Uterus (tissue), 4 donors: Measurements from ENCODE around the gene SND1. TPM values are rescaled to one million over a fixed set of nuclear protein-coding genes. Genes with fewer than 3 reads are reported as not detected.

ENCODE experiments used
- DNase-seq, 2 donors: peaks; one replicate each; pipeline ENCODE4 v3.0.0-alpha.2; 2019 to 2020
- H3K27ac ChIP-seq, 2 donors: fragments of 200-600 bp; sonication (generic); 1 replicate in 1 of 2; 2 replicates in 1 of 2; pipeline ENCODE4 v1.5.1; 2016 to 2018
- H3K27me3 ChIP-seq, 2 donors: fragments of 200-600 bp; sonication (generic); one replicate each; pipeline ENCODE4 v1.5.1; 2018 to 2019; ENCODE audit warnings: control low read depth in 1 of 2
- H3K36me3 ChIP-seq, 2 donors: fragments of 200-600 bp; sonication (generic); one replicate each; pipeline ENCODE4 v1.5.1; 2019; ENCODE audit warnings: control low read depth in 1 of 2
- H3K4me1 ChIP-seq, 2 donors: fragments of 200-600 bp; sonication (generic); one replicate each; pipeline ENCODE4 v1.5.1; 2018 to 2019; ENCODE audit warnings: control low read depth in 1 of 2
- H3K4me3 ChIP-seq, 2 donors: fragments of 200-600 bp; sonication (generic); 1 replicate in 1 of 2; 2 replicates in 1 of 2; pipeline ENCODE4 v1.5.1; 2018 to 2019; ENCODE audit warnings: mild to moderate bottlenecking in 1 of 2
- H3K9me3 ChIP-seq, 2 donors: fragments of 200-600 bp; sonication (generic); one replicate each; pipeline ENCODE4 v1.5.1; 2019; ENCODE audit warnings: control low read depth in 1 of 2
- POLR2A ChIP-seq, 2 donors: fragments of 450-650 bp; IDR thresholded peaks; one replicate each; pipeline ENCODE4 v1.6.1; 2016; ENCODE audit warnings: antibody characterized with exemption in 2 of 2, mild to moderate bottlenecking in 1 of 2, moderate library complexity in 1 of 2
- intact Hi-C: fragments of 100-400 bp; cut with DNase I; formaldehyde crosslinking; loops from one replicate; pipeline ENCODE4 v1.15.1; 2023; ENCODE audit warnings: low total_unique reads
- total RNA-seq, 4 donors: library from RNA; depleted of rRNA in 3 of 4; stranded (reverse); fragments of >200 nt in 3 of 4; gene quantifications; one replicate each; pipeline versions ENCODE4 v1.1.0 to v1.2.4, GENCODE V29; 2014 to 2023
- TF ChIP-seq, protein P1 (sequence below), 4 experiments: fragments of 200-600 bp in 2 of 4; fragments of 450-650 bp in 2 of 4; sonication (generic) in 2 of 4; IDR thresholded peaks; one replicate each; pipeline ENCODE4 v1.5.1; 2016 to 2019; ENCODE audit warnings: antibody characterized with exemption in 4 of 4, mild to moderate bottlenecking in 2 of 4, moderate library complexity in 1 of 4
- donor health status: DM: yes; HTN: yes; CAD: no.

SND1 gene
- total RNA-seq, 4 donors from 2014 or later = 54.8 to 192 (median 117) TPM

DNA sequence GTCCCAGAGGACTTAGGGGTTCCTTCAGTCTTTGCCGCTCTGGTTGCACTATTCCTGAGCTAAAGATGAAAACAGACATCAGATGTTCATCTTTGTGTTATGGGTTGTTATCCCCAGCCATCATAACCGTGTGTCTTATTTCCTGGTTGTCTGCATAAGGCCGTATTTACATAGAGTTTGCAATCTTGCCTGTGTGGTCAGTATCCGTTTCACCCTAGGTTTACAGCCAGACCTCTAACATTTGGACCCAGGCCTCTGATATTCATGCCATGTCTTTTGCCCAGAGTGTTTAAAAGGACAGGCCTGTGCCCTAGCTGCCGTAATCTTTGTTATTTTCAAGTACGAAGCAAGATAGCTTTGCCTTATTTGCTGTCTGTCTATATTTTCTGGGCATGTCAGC is 352.6 kb downstream of the SND1 start:
- no peak for DNase-seq
- Histone ChIP-seq H3K27me3 (no peaks in the 10 kb centered on the region), H3K27ac (no peak overlapping the region), H3K36me3 (no peaks in the 10 kb centered on the region), H3K4me1 (no peaks in the 10 kb centered on the region), H3K4me3 (no peak overlapping the region), H3K9me3 (no peaks in the 10 kb centered on the region)
- intact Hi-C loops = no loop called here
- TF ChIP-seq POLR2A (IDR thresholded peaks at IDR 0.05) = no peak
- TF ChIP-seq, protein P1, sequence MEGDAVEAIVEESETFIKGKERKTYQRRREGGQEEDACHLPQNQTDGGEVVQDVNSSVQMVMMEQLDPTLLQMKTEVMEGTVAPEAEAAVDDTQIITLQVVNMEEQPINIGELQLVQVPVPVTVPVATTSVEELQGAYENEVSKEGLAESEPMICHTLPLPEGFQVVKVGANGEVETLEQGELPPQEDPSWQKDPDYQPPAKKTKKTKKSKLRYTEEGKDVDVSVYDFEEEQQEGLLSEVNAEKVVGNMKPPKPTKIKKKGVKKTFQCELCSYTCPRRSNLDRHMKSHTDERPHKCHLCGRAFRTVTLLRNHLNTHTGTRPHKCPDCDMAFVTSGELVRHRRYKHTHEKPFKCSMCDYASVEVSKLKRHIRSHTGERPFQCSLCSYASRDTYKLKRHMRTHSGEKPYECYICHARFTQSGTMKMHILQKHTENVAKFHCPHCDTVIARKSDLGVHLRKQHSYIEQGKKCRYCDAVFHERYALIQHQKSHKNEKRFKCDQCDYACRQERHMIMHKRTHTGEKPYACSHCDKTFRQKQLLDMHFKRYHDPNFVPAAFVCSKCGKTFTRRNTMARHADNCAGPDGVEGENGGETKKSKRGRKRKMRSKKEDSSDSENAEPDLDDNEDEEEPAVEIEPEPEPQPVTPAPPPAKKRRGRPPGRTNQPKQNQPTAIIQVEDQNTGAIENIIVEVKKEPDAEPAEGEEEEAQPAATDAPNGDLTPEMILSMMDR (IDR thresholded peaks at IDR 0.05) = no peak

DNA sequence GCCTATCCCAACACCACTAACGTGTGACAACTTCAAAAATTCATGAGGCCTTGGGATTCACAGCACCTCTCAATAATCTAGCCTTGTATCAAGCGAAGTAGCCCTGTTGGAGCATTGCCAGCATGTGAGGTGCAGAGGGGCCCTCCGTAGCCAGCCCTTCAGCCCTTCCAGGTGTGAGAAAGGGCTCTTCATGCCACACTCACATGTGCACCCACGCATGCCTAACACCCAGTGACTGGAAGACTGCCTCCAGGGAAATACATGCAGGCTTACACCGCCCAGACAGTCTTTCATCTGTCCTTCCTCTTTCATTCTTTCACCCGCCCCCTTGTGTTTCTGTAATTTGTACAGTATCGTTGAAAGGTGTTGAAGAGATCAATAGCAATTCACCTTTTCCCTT is 353.1 kb downstream of the SND1 start:
- no peaks in the 10 kb centered on the region for H3K27me3 ChIP-seq
- DNase-seq = no peak
- H3K4me3 ChIP-seq = no peak overlapping the region
- no peak for TF ChIP-seq POLR2A (IDR thresholded peaks at IDR 0.05)
- TF ChIP-seq, protein P1 (IDR thresholded peaks at IDR 0.05) = no peak
- H3K4me1 ChIP-seq = no peaks in the 10 kb centered on the region
- no peaks in the 10 kb centered on the region for H3K9me3 ChIP-seq
- H3K27ac ChIP-seq = no peak overlapping the region
- intact Hi-C loops = no loop called here
- H3K36me3 ChIP-seq = no peaks in the 10 kb centered on the region

DNA sequence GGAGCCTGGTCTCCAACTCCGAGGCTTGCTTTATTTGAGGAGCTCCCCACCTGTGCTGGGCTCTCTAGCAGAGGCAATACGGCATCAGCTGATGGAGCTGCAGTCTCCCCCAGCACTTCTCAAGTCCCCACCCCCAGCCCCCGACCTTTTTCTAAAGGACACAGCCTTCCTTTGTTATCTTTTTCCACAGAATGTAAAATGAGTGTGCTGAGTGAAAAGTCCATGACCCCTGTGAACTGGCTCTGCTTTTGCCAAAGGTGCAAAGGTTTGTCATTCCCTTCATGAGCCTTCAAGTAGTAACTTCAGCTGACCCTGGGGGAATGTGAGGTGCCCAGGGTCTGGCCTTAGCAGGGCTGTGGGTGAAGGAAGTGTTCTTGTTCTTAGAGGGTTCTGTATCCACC is 353.8 kb downstream of the SND1 start:
- no peak for DNase-seq
- Histone ChIP-seq H3K36me3 (no peaks in the 10 kb centered on the region), H3K4me1 (no peaks in the 10 kb centered on the region), H3K4me3 (no peak overlapping the region), H3K27ac (no peak overlapping the region), H3K9me3 (no peaks in the 10 kb centered on the region), H3K27me3 (no peaks in the 10 kb centered on the region)
- intact Hi-C loops = no loop called here
- TF ChIP-seq, protein P1 (IDR thresholded peaks at IDR 0.05) = no peak
- TF ChIP-seq POLR2A (IDR thresholded peaks at IDR 0.05) = no peak

DNA sequence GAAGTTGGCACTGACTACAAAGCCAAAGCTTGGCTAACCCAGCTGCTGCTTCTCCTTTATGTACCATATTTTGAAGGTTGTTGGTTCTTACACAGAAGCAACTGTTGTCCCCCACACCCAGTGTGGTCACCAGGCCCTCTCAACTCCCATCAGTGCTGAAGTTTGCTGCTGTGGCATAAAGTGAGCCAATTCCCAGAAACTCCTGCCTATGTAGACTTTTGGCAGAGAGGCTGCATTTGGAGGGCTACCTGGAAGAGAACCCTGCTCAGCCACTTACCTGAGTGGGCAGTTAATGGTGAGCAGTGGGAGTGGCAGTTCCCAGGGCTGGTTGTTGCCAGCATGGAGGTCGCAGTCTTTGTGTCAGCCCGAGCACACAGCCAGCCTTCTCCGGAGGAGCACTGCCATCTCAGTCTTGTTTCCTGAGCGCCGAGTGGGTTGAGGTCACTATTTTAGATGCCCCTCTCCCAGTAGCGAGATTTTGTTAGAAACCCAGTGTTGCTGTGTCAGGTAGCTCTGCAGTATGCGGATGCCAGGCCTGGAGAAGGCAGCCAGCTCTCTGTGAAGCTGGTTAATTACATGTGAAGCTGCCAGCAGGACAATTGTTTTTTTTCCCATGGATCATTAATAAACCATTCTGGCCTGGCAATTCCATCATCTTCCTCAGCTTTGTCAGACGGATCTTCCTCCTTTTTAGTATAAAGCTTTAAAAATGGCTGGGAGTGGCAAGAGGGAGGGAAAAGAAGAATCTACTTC is 354.7 kb downstream of the SND1 start:
- no peaks in the 10 kb centered on the region for H3K4me1 ChIP-seq
- DNase-seq = no peak
- H3K4me3 ChIP-seq = no peak overlapping the region
- H3K9me3 ChIP-seq = no peaks in the 10 kb centered on the region
- TF ChIP-seq POLR2A (IDR thresholded peaks at IDR 0.05) = no peak
- TF ChIP-seq, protein P1 (IDR thresholded peaks at IDR 0.05) = no peak
- H3K27me3 ChIP-seq = no peaks in the 10 kb centered on the region
- intact Hi-C loops = no loop called here
- H3K36me3 ChIP-seq = no peaks in the 10 kb centered on the region
- H3K27ac ChIP-seq = no peak overlapping the region

DNA sequence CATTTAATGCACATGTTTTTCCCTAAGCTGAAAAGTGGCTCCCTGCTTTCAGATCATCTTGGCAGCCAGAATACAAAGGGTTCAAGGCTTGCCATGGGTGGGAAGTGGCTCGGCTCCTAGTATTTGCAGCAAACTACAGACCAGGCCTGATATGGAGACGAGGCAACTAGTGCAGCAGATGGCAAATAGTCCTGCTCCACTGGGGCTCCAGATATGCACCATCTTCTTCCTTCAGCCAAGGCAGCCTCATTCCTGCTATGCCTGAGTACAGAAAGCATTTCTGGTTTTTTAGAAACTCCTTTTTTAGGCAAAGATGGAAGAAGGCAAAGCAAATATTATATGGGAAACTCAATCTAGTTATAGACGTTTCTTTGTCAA is 355.3 kb downstream of the SND1 start:
- Histone ChIP-seq H3K4me3 (no peak overlapping the region), H3K36me3 (no peaks in the 10 kb centered on the region), H3K27me3 (no peaks in the 10 kb centered on the region), H3K4me1 (no peaks in the 10 kb centered on the region), H3K27ac (no peak overlapping the region), H3K9me3 (no peaks in the 10 kb centered on the region)
- TF ChIP-seq POLR2A (IDR thresholded peaks at IDR 0.05) = no peak
- TF ChIP-seq, protein P1 (IDR thresholded peaks at IDR 0.05) = no peak
- no peak for DNase-seq
- intact Hi-C loops = no loop called here
